Middle frontal gyrus (tissue), 1 donor: ENCODE measurements around the gene AFAP1L2.
"Not testable (repeated sequence)": the region's sequence is repeated elsewhere in the genome, so short reads cannot be mapped to it uniquely, and the experiment has no call there.

Source experiments
- DNase-seq: peaks from one replicate; pipeline ENCODE4 v3.0.0-alpha.2; 2015; ENCODE audit warnings: low spot score; ENCODE audit errors: extremely low spot score

AFAP1L2 gene

DNA sequence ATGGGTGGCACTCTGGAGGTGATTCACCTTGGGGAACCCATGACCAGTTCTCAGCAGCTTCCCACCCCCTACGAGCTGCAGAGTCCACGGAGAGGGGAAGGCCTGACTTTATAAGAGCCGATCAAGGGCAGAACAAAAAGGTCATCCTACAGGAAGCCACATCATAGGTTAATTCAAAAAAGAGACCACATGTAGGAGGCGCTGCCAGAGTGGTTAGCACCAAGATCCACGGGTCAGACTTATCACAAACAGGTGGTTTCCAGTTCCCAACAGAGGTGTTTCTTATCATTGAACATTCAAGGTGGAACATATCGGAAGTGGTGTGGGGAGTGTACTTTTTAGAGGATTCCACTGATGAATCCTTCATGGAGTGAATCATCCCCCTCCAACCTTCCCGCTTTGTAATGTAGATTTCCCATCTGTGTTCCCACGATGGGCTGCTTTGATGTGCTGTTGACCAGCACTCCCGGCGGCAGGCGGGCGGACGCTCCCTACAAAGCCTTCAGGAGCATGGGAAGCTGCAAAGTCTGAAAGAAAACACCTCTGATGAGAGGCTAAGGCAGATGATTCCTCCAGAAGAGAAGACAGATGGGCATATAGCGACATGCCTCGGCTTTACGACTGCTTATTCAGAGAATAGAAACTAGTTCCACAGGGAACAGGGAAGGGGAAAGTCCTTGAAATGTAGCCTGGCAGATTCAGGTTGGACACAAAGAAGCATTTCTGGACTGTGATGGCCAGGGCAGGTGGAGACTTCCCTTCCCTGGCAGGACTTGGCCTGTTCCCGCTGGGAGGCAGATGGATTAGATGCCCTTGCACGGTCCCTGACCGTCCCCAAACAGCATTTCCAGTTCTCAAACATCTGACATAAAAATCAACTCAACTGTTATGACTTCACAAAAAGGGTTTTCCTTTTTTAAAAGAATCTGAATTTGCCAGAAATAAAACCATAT lies 66.5 kb downstream of the AFAP1L2 start:
- DNase-seq, result no peak

DNA sequence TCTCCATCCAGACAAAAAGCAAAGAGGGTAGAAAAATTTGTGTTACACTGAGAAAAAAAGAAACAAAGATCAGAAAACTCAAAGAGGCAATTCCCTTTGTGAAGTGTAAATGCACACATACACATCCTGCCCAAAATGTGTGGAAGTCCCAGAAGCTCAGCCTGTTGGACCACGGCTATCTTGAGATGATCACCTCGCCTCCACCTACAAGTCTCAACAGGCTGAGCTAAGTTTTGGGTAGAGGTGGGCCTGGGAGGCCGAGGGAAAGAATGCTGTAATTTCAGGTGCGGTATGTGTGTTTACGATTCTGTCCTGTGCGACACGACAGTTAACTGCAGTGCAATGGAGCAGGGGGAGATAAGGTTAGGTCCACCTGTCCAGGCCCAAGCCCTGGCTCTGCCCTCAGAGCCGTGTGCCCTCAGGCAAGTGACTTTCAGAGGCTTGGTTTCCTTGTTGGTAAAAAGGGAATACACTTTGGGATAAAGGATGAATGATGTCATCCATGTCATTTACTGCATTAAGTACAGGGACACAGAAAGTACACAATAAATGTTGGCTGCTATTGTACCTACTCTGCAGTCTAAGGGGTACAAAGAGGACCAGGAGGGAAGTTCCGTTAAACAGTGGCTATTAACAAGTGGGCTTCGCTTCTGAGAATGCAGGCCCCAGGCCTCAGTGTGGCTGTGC lies 67.3 kb downstream of the AFAP1L2 start:
- no peak for DNase-seq

DNA sequence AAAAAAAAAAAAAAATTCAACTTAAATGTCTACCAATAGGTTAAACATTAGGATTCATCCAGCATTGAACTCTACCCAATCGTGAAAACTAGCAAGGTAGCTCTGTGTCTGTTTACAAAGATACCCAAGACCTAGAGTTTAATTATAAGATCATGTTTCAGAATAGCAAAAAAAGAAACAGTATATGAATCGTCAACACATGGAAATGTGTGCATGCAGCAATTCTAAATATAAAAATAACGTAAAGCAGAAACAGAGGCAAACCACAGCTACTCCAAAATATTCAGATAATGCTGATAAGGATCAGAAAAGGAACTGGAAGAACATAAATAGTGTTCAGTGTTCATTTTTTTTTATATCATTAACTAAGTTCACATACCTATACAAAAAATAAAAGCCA lies 68.7 kb downstream of the AFAP1L2 start:
- DNase-seq, result no peak

DNA sequence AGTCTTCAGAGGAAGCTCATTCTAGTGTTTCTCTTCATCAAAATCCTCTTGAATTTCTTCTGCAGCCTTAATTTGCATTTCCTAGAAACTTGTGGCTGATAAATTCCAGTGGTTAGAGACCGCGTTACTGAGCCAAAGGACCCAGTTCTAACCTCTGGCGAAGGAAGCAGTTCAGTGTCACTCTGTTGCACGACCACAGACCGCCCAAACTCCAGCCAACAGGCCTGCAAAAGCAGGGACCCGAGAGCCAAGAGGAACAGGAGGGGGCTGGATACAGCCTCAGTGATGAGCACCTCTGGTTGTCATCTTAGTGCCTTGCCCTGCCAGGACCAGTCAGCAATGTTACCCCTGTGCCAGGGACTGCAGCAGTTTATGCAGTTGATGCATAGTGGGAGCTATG lies 70.0 kb downstream of the AFAP1L2 start:
- no peak for DNase-seq

DNA sequence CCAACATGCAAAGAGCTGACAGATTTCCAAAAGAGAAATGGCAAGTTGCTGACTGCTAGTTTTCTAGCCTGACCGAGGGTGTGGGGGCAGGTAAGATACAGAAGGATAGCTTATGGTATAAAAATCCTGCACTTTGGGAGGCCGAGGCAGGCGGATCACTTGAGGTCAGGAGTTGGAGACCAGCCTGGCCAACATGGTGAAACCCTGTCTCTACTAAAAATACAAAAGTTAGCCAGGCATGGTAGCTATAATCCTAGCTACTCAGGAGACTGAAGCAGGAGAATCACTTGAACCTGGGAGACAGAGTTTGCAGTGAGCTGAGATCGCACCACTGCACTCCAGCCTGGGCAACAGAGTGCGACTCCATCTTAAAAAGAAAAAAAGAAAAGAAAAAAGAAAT lies 70.9 kb downstream of the AFAP1L2 start:
- DNase-seq, result not testable (repeated sequence)

DNA sequence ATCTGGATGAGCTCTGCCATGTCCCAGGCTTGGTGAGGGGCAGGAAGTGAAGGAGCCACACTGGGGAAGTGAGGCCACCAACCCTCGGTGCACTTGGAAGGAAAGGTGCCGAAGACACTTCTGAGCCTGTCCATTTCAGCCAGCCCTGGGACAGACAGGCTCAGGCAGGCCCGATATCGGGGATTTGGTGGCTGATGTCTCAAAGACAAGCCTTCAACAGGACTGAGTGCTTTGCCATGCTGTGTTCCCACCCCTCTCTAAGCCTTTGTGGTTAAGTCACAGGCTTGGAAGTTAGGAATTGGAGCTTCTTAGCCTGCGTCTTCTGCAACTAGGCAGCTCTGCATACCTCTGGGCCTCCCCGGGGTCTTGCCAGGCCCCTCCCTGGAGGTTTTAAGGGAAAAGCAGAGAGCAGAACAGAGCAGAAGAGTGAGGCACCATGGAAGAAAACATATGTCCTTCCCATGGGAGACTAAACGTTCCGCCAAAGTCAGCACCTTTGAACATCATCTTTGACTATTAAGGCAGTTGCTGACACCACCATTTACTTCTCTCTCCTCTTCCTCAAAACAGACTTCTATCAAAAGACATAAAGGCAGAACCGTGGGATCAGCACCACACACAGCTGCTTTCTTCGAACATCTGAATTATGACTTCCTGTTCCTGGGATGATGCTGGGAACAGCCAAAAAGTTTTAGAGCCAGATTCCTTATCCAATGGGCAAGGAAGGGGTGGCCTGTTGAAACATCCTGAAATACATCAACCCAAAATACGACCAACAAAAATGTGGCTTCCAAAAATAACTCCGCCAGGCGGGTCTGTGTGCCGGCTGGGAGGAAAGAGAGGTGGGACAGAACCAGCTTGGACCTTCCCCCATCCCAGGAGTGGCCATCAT lies 71.8 kb downstream of the AFAP1L2 start:
- DNase-seq, result no peak

DNA sequence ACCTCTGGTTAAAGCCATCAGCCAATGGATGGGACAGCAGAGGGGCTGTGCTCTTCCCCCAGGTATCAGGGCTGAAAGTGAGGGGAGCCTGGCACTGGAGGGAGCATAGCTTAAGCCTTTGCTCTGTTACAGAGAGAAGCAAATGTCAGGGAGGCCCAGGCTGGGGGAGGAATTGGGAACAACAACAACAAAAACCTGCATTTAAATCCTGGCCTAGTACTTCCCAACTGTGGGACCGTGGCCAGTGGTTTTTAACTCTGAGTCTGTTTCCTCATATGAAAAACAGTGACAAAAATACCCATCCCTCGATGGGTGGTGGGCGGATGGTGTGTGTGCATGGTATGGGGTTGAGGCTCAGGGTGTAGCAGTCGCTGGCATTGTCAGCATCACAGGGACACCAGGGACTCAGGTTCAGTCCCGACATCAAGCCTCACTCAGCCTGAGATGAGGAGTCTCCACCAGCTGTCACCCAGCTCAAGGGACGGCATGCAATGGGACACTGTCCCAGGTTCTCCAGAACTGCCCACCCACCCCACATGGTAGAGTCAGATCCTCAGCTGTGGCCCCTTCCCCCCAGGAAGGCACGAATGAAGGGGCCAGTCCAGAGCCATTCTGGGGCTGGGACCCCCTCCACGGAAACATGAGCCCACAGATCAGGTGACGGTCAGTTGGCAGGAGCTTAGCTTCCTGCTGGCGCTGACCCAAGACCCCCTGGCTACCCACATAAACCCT lies 74.5 kb downstream of the AFAP1L2 start:
- DNase-seq, result no peak

DNA sequence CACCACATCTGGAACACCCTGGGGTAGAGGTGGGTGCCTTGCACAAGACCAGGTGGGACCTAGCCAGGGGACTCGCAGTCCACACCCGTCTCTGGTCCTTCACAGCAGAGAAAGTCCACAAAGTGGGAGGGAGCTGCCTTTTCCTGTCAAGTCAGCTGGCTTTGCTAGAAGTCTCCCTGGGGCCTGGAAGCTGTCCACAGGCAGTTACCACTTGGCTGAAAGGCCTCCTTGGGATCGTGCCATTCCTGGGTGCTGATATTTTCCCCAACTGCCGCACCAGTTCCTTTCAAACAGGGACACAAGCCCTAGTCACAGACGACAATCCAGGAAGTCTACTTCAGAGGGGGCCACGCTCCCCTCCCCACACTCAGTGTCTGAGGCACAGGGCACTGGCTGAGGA lies 75.4 kb downstream of the AFAP1L2 start:
- DNase-seq, result no peak

DNA sequence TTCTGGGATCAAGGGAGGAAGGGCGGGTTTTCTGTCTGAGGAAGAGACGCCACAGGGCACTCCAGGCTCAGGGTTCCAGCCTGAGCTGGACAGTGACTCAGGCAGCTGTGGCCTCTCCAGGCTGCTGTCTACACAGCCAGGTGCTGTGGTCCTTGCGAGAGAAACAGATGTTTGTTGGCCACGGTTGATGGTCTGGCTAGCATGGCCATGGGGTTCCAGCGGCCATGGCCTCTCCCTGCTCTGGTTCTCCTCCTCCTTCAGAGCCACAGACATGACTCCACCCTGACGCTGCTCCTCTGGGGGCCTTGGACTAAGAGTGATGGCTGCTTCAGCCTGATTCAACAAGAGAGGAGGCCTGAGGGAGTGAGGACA lies 75.9 kb downstream of the AFAP1L2 start:
- no peak for DNase-seq

DNA sequence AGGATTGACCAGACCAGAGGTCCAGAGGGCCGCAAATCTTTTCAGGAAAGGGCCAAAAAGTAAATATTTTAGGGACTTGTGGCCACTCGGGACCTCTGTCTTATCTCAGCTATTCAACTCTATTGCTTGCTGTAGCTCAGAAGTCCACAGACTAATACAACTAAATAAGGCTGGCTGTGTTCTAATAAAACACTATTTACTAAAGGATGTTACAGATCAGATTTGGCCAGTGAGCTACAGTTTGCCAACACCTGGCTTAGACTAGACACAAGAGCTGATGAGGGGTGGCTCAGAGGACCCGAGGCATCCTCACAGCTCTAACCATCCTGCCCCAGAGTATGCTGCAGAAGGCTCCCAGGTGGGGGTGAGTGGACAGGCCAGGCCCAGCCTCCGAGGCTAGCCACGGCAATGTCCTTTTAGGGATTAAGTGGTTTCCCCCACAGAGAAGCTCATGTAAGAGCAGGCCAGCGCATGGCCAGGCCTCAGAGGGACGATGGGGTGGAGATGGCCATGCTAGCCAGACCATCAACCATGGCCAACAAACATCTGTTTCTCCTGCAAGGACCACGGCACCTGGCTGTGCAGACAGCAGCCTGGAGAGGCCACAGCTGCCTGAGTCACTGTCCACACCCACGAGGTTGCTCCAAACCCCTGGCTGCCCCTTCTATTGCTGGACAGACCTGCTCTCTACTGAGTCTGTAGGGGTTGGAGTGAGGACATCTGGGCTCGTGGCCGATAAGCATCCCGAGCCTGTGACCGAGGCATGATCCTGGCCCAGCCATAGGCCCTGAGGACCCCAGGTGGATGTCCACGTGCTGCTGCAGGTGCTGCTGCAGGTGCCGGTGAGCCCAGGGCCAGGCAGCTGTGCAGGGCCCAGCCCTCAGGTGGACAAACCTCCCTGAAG lies 76.5 kb downstream of the AFAP1L2 start:
- no peak for DNase-seq

DNA sequence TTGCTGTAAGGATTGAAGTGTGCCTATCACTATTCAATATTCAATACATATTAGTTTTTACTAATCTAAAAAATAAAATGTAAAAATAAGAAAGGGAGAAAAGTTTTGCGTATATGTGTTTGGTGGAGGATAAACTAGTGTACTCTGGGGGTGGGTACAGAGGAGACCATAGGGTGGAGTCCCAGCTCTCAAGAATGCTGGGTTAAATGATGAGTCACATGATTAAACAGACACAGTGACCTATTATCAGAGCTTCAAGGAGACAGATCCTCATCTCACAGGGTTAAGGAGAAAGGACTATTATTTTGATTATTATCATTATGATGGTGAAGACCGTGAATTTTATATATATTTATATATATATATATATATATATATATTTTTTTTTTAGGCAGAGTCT lies 77.5 kb downstream of the AFAP1L2 start:
- DNase-seq, result no peak

DNA sequence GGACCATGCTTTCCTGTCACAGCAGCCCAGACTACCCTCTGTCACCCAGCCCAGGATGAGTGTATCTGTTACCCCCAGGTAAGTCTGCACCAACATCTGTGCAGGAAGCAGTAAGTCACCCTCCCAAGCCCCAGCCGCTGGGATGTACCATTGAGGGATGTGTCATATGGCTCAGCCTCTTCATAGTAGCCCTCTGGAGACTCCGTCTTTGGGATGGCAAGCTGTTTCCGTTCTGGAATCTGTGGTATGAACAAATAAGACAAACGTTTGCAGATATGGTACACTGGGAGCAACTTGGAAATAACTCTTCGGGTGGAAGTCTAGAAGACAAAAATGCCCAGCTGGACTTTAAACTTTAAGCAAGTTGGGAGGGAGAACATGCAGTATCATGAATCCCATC lies 81.3 kb downstream of the AFAP1L2 start:
- DNase-seq, result no peak

DNA sequence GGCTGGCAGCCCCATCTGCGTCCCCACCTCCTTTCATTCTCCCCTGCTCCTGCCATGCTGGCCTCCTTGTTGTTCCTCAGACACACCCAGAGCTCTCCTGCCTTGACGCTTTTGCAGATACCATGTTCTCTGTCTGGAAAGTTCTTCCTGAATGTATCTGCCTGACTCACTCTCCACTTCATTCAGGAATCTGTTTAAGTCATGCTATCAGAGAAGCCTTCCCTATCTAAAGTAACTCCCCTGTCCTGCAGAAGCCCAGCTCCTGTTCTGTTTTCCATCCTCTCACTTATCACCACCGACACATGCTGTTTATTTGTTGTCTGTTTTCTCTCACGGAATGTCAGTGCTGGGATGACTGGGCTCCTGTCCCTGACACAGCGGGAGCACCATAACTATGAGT lies 82.0 kb downstream of the AFAP1L2 start:
- no peak for DNase-seq

DNA sequence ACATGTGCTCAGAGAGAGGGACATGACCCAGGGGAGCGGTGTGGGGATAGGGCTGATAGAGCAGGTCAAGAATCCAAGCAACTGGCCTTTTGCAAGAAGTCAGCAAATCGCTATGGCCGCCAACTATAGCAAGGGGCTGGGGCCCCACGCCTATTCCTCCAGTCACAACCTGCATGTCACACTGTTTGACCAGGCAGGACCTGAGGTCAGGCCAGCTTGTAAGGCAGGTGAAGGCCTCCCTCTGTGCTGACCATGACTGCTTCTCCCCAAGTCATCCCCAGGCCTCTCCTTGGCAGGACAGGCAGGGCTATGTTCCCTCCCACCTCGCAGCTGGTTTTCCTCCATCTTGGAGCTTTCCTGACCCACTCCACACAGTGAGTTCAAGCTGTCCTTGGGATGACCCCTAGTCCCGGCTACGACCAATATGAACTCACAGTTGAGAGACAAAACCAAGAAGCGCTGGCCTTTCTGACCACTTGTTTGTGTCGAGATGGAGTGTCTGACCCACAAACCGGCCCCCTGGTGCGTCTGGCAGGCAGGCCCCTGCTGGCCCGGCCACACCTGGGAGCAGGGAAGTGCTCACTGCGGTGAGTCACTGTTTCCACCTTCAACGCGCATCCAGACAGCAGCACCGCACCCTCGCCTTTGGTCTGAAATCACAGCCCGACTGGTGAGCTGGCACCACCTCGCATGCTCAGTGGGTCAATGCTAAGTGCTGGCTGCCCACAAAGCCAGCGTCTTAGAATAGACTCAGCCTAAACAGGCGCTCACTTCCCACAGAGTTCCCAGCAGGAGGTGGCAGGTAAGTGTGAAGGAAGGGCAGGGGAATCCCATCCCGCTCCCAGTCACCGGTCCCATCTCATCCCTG lies 83.8 kb downstream of the AFAP1L2 start:
- no peak for DNase-seq

DNA sequence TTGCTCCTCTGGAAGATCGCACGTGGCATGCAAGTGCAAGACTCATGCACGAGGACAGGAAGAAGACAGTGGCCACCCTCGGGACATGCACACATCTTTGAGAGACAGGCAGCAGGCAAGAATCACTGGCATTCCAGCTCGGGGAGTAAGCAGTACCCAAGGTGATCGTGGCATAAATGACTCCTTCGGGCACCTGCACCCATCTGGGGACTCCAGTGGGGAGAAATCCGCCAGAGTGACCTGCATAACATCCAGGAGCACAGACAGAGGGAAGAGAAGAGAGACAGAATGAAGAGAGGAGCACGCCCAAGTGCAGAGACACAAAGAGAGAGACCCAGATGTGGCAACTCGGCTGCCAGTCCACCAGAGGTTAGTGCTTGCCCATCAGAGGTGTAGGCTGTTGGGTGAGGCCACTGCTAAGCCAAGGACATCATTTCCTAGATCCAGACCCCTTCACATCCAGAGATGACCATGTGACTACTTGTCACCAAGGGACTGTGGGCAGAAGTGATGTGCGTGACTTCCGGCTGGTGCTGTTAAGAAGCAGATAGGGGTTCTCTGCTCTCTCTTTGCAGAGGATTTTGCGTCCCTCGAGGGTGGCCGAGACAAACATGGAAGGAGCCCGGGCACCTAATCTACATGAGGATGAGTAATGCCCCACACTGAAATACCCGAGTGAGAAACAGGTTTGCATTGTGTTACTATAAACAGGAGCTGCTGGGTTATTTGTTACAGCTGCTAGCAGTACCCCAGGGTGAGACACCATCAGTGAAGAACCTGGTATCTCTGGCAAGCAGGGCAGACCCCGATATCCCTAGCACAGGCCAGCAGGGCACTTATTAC lies 84.7 kb downstream of the AFAP1L2 start:
- DNase-seq, result no peak

DNA sequence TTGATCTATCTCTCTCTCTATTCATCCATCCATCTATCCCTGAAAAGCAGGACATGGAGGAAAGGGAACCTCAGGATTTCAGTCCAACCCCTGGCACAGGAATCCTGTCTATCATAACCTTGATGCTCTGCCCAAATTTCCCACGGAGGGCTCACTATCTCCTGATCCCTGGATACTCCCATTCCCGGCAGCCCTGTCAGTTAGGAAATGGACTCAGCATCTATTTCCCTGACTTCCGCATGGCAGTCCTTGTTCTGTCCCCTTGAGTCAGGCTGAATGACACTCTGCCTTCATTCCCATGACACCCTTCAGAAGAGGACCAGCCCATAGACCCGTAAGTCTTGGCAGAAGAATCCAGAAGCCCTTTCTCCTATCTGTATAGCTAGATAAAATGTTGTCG lies 87.6 kb downstream of the AFAP1L2 start:
- DNase-seq, result no peak

DNA sequence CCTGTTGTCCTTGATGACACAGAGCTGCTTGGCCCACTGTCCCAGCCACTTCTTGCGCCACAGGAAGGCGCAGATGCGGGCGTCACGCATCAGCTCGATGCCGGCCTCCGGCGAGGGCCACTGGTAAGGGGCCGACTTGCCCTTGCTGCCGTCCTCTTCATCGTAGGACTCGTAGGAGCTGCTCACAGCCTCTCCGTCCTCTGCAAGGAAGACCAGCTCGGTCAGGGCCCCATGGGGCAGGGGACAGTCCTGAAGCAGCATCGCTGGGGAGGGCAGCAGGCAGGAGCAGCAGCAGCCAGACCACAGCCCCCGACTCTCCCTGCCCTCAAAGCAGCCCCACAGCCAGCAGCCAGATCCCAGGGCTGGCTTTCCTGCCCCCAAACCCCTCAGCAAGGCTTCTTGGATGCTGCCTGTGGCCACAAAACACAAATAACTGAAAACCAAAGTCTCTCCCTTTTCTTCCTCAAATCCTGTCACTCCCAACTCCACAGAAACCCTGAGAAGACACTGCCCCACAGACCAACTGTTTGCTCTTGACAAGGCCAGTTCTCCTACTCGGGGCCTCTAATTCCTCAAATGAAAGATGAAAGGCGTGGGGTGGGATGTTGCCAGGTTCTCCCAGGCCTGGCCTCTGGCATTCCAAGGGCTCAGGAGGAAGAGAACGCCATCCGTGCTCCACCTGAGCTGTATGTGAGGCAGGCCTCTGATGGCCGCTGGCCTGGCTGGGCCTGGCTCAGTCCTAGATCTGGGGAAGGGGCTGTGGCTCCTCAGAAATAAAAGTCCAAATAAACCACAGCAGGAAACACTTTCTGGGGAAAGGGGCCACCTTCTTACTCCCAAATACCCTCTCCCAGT lies 88.5 kb downstream of the AFAP1L2 start:
- DNase-seq, result no peak
